Activated CD8-positive, alpha-beta memory T cell treated with anti-CD3 and anti-CD28 coated beads for 24 hours (primary cell): ENCODE results near the gene MATK.

Experiments
- DNase-seq: peaks from one replicate; pipeline ENCODE4 v3.0.0-alpha.2; 2020

MATK gene

DNA sequence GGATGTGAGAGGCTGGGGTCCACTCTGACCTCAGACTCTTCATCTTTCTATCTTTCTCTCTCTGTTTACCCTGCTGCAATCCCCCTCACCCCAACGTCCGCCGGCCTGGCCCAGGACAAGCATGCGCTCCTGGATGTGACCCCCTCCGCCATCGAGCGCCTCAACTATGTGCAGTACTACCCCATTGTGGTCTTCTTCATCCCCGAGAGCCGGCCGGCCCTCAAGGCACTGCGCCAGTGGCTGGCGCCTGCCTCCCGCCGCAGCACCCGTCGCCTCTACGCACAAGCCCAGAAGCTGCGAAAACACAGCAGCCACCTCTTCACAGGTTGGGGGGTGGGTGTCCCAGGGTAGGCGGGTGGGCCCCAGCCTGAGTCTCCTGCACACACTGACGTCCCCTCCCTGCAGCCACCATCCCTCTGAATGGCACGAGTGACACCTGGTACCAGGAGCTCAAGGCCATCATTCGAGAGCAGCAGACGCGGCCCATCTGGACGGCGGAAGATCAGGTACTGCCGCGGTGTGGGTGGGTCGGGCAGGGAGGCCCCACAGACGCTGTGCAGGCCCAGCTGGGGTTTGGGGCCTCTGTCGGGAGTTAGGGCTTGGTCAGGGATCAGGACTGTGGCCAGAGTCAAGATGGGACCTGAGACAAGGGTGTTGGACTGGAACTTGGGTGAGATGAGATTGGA lies 39.7 kb downstream of the MATK start:
- no peak for DNase-seq

DNA sequence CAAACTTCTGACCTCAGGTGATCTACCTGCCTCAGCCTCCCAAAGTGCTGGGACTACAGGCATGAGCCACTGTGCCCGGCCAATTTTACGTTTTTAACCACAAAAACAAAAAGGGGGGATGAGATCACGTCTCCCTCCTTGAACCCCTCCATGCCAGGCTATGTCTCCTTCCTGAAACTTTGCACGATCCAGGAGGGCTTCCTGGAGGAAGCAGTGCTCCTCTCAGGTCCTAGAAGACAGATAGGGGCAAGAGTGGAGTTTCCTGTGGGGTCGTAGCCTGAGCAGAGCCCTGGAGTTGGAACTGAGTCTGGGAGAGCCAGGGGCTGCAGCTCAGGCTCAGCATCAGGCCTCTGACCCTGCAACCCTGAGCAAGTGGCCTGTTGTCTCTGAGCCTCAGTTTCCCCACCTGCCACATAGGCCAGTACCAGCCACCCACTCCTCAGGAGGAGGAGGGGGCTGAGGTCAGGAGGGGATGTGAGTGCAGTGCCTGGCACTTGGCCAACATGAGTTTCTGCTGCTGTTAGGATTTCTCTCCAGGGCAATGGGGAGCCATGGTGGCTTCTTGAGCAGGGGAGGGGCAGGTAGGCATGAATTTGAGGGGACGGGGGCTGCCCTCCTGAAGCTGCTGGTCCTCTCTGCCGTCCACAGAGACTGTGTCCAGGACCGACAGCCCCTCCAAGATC lies 40.7 kb downstream of the MATK start:
- DNase-seq = no peak

DNA sequence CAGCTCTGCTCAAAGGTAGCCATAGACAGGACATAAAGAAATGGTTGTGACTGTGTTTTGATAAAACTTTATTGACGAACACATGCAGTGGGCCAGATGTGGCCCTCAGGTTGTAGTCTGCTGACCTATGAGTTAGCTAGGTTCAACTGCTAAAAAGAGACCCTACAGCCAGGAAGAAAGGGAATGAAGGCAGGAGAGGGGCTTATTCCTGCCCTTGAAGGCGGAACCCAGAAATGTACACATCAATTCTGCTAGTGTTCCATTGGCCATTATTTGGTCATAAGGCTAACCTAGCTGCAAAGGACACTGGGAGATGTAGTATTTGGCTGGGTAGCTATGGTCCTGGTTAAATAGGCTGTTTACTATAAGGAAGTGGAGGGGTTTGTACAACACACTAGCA lies 42.7 kb downstream of the MATK start:
- DNase-seq = no peak

DNA sequence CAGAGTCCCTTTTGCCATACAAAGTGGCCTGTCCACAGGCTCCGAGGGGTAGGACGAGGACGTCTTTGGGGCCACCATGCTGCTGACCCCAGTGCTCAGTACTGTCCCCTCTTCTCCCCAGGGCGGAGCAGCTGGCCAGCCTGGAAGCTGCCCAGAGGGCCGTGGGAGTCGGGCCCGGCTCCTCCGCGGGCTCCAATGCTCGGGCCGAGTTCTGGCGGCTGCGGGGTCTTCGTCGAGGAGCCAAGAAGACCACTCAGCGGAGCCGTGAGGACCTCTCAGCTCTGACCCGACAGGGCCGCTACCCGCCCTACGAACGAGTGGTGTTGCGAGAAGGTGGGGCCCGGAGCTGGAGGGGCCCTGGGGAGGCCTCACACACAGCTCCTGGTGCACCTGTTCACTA lies 45.8 kb downstream of the MATK start:
- DNase-seq = no peak

GRCh38 chr19:3738477-3739220 lies 47.5 kb downstream of the MATK start:
- DNase-seq = no peak

DNA sequence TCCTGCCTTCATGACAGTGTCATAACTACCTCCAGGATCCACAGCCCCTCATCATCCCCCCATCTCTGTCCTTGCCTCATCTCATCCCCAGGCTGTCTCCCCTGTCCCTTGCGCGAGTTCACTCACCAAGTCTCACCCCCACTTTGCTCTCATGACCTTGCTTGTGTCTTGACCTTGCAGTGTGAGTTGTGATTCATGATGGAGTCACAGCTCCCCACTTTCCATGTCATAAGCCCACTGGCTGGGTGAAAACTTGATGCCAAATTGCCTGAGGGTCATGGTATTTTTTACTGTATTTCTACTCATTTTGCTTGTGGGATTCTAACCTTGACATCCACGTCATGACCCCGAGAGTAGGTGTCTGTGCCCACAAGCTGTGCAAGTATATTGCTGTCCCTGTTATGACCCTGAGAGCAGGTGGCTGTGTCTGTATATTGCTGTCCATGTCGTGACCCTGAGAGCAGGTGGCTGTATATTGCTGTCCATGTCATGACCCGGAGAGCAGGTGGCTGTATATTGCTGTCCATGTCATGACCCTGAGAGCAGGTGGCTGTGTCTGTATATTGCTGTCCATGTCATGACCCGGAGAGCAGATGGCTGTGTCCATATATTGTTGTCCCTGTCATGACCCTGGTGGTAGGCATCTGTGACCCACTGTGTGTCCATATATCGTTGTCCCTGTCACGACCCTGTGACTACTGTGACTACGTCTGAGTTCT lies 48.5 kb downstream of the MATK start:
- no peak for DNase-seq

- DNase-seq = no peak
These were observed 50.0 kb downstream of the MATK start for GRCh38 chr19:3736106-3736724.

GRCh38 chr19:3734310-3734600 lies 51.9 kb downstream of the MATK start:
- no peak for DNase-seq

DNA sequence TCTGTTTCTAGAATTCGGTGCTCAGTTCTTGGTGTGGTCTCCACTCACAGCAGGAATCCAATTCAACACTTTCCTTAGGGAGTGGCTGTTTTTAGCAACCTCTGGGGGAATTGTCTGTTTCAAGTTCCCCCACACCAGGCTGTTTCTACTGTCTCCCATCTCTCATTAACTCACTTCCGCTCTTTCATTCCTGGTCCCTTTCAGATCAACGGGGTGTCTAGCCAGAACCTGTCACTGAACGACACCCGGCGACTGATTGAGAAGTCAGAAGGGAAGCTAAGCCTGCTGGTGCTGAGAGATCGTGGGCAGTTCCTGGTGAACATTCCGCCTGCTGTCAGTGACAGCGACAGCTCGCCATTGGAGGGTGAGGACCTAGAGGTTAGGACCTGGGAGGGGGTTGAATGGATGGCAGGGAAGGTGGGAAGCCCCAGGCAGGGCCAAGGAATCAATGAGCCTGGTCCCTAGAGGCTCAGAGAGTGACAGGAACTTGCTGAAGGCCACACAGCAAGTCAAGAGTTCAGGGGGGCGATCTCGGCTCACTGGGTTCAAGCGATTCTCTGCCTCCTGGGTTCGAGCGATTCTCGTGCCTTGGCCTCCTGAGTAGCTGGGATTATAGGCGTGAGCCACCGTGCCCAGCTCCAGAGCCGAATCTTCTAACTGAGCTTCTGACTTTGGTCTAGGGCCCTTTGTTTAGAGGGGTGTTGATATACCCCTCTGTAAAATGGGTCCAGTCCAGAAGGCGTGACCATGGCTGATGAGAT lies 52.5 kb downstream of the MATK start:
- DNase-seq = no peak

DNA sequence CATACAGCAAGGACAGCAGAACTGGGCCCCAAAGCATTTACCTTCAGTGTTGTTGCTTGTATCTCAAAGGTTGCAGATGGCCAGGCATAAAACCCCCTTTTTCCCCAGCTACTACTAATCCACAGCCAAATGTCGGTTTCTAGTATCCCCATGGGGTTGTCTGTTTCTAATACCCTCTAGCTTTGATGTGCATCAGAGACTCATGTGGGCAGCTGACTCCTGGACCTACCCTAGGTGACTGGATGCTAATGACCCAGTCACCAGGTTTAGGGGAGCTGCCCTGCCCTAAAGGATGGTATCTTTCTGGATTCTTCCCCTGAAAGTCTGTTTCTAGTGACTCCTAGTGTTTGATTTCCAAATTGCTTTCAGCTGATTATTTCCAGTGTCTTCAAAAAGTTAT lies 54.1 kb downstream of the MATK start:
- DNase-seq = no peak

DNA sequence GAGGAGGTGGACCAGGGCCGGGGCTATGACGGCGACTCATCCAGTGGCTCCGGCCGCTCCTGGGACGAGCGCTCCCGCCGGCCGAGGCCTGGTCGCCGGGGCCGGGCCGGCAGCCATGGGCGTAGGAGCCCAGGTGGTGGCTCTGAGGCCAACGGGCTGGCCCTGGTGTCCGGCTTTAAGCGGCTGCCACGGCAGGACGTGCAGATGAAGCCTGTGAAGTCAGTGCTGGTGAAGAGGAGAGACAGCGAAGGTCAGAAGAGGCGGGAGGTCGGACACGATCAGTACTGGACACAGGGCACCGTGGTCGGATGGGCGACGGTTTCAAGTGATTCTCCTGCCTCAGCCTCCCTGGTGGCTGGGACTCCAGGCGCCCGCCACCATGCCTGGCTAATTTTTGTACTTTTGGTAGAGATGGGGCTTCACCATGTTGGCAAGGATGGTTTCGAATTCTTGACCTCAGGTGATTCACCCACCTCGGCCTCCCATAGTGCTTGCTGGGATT lies 55.7 kb downstream of the MATK start:
- DNase-seq = no peak
